ENCODE results near the gene PRSS50. TPM values are rescaled to one million over a fixed set of nuclear protein-coding genes. Genes with fewer than 3 reads are reported as not detected.

PRSS50 gene
- total RNA-seq, 1 donor from 2014 or later: not detected

Other genes starting within 250 kb of the PRSS50 start
- not detected for gene RTP3, start 219.9 kb downstream of the PRSS50 start, total RNA-seq
- 2.1 TPM for gene LRRC2, start 151.6 kb downstream of the PRSS50 start, total RNA-seq
- not detected for gene FAM240A, start 105.3 kb downstream of the PRSS50 start, total RNA-seq
- 8.4 TPM for gene ALS2CL, start 24.2 kb downstream of the PRSS50 start, total RNA-seq
- gene TMIE, start 16.5 kb downstream of the PRSS50 start, total RNA-seq: 0.19 TPM
- gene MYL3, start 145.6 kb upstream of the PRSS50 start, total RNA-seq: 2.6 TPM
- 16.3 TPM for gene PTH1R, start 159.9 kb upstream of the PRSS50 start, total RNA-seq